Measurements from ENCODE around the gene PIP5K1A.
"Not testable (repeated sequence)": the region's sequence is repeated elsewhere in the genome, so short reads cannot be mapped to it uniquely, and the experiment has no call there.

PIP5K1A gene

GRCh38 chr1:151259351-151259750 lies 61.0 kb downstream of the PIP5K1A start:
- DNase-seq, result no peak

- no peak for DNase-seq
These were observed 67.3 kb downstream of the PIP5K1A start for GRCh38 chr1:151265446-151266236.

GRCh38 chr1:151266315-151266714 lies 68.0 kb downstream of the PIP5K1A start:
- no peak for DNase-seq

GRCh38 chr1:151266821-151267220 lies 68.5 kb downstream of the PIP5K1A start:
- no peak for DNase-seq

- DNase-seq, result no peak
These were observed 69.4 kb downstream of the PIP5K1A start for GRCh38 chr1:151267760-151268159.

- no peak for DNase-seq
These were observed 75.6 kb downstream of the PIP5K1A start for GRCh38 chr1:151273924-151274466.

- not testable (repeated sequence) for DNase-seq
These were observed 77.0 kb downstream of the PIP5K1A start for GRCh38 chr1:151275341-151275740.

- no peak for DNase-seq
These were observed 78.9 kb downstream of the PIP5K1A start for GRCh38 chr1:151277249-151277648.

GRCh38 chr1:151281225-151281968 lies 83.0 kb downstream of the PIP5K1A start:
- peak; percentile 88 to 90 for DNase-seq

- peak; percentile 97 for DNase-seq
These were observed 83.9 kb downstream of the PIP5K1A start, which contains the start of gene ZNF687 for GRCh38 chr1:151281969-151282882. ZNF687 (plus strand) TSS chr1:151282299; CDS start chr1:151286292, 3,993 bp downstream.

GRCh38 chr1:151282883-151283725 lies 84.8 kb downstream of the PIP5K1A start:
- no peak for DNase-seq

- DNase-seq, result no peak
These were observed 85.7 kb downstream of the PIP5K1A start for GRCh38 chr1:151284013-151284577.

- no peak for DNase-seq
These were observed 88.4 kb downstream of the PIP5K1A start for GRCh38 chr1:151286619-151287340.

- no peak for DNase-seq
These were observed 89.0 kb downstream of the PIP5K1A start for GRCh38 chr1:151287341-151287699.

GRCh38 chr1:151287767-151288500 lies 89.6 kb downstream of the PIP5K1A start:
- DNase-seq, result no peak

GRCh38 chr1:151288502-151288901 lies 90.2 kb downstream of the PIP5K1A start:
- DNase-seq, result no peak

- DNase-seq, result no peak
These were observed 91.0 kb downstream of the PIP5K1A start for GRCh38 chr1:151289080-151289935.

- no peak for DNase-seq
These were observed 91.8 kb downstream of the PIP5K1A start for GRCh38 chr1:151289991-151290708.

Data from SW 1271 (cell line).